Measurements from ENCODE around the gene OXER1. TPM values are rescaled to one million over a fixed set of nuclear protein-coding genes. Genes with fewer than 3 reads are reported as not detected.

The OXER1 gene
- polyA plus RNA-seq, 1 experiment, result 0.27 TPM

GRCh38 chr2:42770288-42771131, 6.6 kb upstream of the OXER1 start:
- POLR2A ChIA-PET, result no interaction called here
- Histone ChIP-seq H3K4me3 (ENCODE audit: low read depth, low read length) (no peak overlapping the region), H3K27me3 (ENCODE audit: control insufficient read depth, insufficient read depth, low read length) (no peaks in the 10 kb centered on the region), H3K9me3 (ENCODE audit: control insufficient read depth, insufficient read depth, low read length) (no peaks in the 10 kb centered on the region), H3K27ac (ENCODE audit: low read depth, low read length) (no peak overlapping the region)
- no peak for DNase-seq (ENCODE audit: low read depth, low spot score)
- TF ChIP-seq CTCF (IDR thresholded peaks at IDR 0.05; ENCODE audit: low read depth, low read length), result peak; percentile 45
- CTCF ChIA-PET, result no interaction called here

GRCh38 chr2:42769583-42770287, 5.8 kb upstream of the OXER1 start:
- Histone ChIP-seq H3K4me3 (ENCODE audit: low read depth, low read length) (no peak overlapping the region), H3K27me3 (ENCODE audit: control insufficient read depth, insufficient read depth, low read length) (no peaks in the 10 kb centered on the region), H3K9me3 (ENCODE audit: control insufficient read depth, insufficient read depth, low read length) (no peaks in the 10 kb centered on the region), H3K27ac (ENCODE audit: low read depth, low read length) (no peak overlapping the region)
- ChIA-PET CTCF (no interaction called here), POLR2A (no interaction called here)
- no peak for TF ChIP-seq CTCF (IDR thresholded peaks at IDR 0.05; ENCODE audit: low read depth, low read length)
- no peak for DNase-seq (ENCODE audit: low read depth, low spot score)

GRCh38 chr2:42768706-42769256, 4.8 kb upstream of the OXER1 start:
- DNase-seq (ENCODE audit: low read depth, low spot score), result no peak
- H3K9me3 ChIP-seq (ENCODE audit: control insufficient read depth, insufficient read depth, low read length), result no peaks in the 10 kb centered on the region
- H3K27ac ChIP-seq (ENCODE audit: low read depth, low read length), result no peak overlapping the region
- CTCF ChIA-PET, result no interaction called here
- no peak overlapping the region for H3K4me3 ChIP-seq (ENCODE audit: low read depth, low read length)
- TF ChIP-seq CTCF (IDR thresholded peaks at IDR 0.05; ENCODE audit: low read depth, low read length), result no peak
- POLR2A ChIA-PET, result no interaction called here
- no peaks in the 10 kb centered on the region for H3K27me3 ChIP-seq (ENCODE audit: control insufficient read depth, insufficient read depth, low read length)

GRCh38 chr2:42767899-42768705, 4.2 kb upstream of the OXER1 start:
- no peak for TF ChIP-seq CTCF (IDR thresholded peaks at IDR 0.05; ENCODE audit: low read depth, low read length)
- Histone ChIP-seq H3K27me3 (ENCODE audit: control insufficient read depth, insufficient read depth, low read length) (no peaks in the 10 kb centered on the region), H3K4me3 (ENCODE audit: low read depth, low read length) (no peak overlapping the region), H3K9me3 (ENCODE audit: control insufficient read depth, insufficient read depth, low read length) (no peaks in the 10 kb centered on the region), H3K27ac (ENCODE audit: low read depth, low read length) (no peak overlapping the region)
- DNase-seq (ENCODE audit: low read depth, low spot score), result no peak
- ChIA-PET POLR2A (no interaction called here), CTCF (no interaction called here)

Data from AG04450 (cell line).